Breast epithelium (tissue), 4 donors: Measurements from ENCODE around the gene VENTX. TPM values are rescaled to one million over a fixed set of nuclear protein-coding genes. Genes with fewer than 3 reads are reported as not detected.

Experiments
- DNase-seq, 2 donors: peaks; one replicate each; pipeline ENCODE4 v3.0.0-alpha.2; 2019; ENCODE audit warnings: low spot score in 2 of 2
- H3K27ac ChIP-seq, 2 donors: fragments of 200-600 bp; sonication (generic) in 1 of 2; one replicate each; pipeline ENCODE4 v1.5.1; 2016 to 2019; ENCODE audit warnings: mild to moderate bottlenecking in 1 of 2
- H3K27me3 ChIP-seq, 2 donors: fragments of 200-600 bp; sonication (generic) in 1 of 2; one replicate each; pipeline versions ENCODE4 v1.5.1 to v1.6.0; 2017 to 2019; ENCODE audit warnings: control low read depth in 1 of 2, mild to moderate bottlenecking in 1 of 2
- H3K36me3 ChIP-seq: fragments of 200-600 bp; one replicate; pipeline ENCODE4 v1.5.1; 2019
- H3K4me1 ChIP-seq, 2 donors: fragments of 200-600 bp; sonication (generic); one replicate each; pipeline ENCODE4 v1.5.1; 2016 to 2019; ENCODE audit warnings: control low read depth in 1 of 2
- H3K4me3 ChIP-seq, 3 donors: fragments of 200-600 bp; sonication (generic); 1 replicate in 2 of 3; 2 replicates in 1 of 3; pipeline ENCODE4 v1.5.1; 2016 to 2019; ENCODE audit warnings: mild to moderate bottlenecking in 3 of 3, moderate library complexity in 2 of 3
- H3K9me3 ChIP-seq, 2 donors: fragments of 200-600 bp; sonication (generic) in 1 of 2; one replicate each; pipeline ENCODE4 v1.5.1; 2016 to 2019; ENCODE audit warnings: control low read depth in 1 of 2
- POLR2A ChIP-seq: fragments of 450-650 bp; IDR thresholded peaks from one replicate; pipeline ENCODE4 v1.6.1; 2016; ENCODE audit warnings: antibody characterized with exemption, mild to moderate bottlenecking, moderate library complexity
- POLR2AphosphoS5 ChIP-seq, 3 donors: sonication (generic); formaldehyde crosslinking; IDR thresholded peaks; one replicate each; pipeline ENCODE4 v1.6.1; 2017; ENCODE audit warnings: antibody characterized with exemption in 3 of 3
- intact Hi-C: fragments of 100-400 bp; cut with DNase I; formaldehyde crosslinking; loops from one replicate; pipeline ENCODE4 v1.15.1; 2023; ENCODE audit warnings: low total_unique reads
- total RNA-seq, 3 donors: library from RNA; depleted of rRNA; stranded (reverse); fragments of >200 nt; gene quantifications; one replicate each; pipeline ENCODE4 v1.1.0, GENCODE V29; 2016
- TF ChIP-seq, protein P1 (sequence below), 3 donors: fragments of 450-650 bp; IDR thresholded peaks; one replicate each; pipeline ENCODE4 v1.5.1; 2016 to 2017; ENCODE audit warnings: antibody characterized with exemption in 3 of 3, mild to moderate bottlenecking in 3 of 3, moderate library complexity in 3 of 3

The VENTX gene
- total RNA-seq, 3 donors from 2014 or later, result 0.33 to 4.6 (median 0.73) TPM

DNA sequence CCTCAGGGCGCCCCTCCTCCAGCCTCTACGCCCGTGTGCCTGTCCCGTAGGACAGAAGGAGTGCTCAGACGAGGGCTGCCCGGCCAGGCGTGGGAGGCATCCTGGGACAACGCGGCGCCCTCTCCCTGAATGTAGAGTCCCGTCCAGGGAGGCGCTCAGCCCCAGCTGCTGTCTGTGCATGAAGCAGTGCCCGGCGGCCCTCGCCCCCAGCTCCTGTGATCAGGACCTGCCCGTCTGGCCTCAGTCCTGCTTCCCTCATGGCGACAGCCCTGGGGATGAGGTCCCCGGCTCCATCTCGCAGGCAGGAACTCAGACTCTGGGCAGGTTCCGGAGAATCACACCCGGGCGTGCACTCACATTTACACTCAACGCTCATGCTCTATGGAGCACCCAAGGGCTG lies 32.5 kb upstream of the VENTX start:
- TF ChIP-seq POLR2AphosphoS5 (IDR thresholded peaks at IDR 0.05) (no peak), POLR2A (no peak)
- TF ChIP-seq, protein P1, sequence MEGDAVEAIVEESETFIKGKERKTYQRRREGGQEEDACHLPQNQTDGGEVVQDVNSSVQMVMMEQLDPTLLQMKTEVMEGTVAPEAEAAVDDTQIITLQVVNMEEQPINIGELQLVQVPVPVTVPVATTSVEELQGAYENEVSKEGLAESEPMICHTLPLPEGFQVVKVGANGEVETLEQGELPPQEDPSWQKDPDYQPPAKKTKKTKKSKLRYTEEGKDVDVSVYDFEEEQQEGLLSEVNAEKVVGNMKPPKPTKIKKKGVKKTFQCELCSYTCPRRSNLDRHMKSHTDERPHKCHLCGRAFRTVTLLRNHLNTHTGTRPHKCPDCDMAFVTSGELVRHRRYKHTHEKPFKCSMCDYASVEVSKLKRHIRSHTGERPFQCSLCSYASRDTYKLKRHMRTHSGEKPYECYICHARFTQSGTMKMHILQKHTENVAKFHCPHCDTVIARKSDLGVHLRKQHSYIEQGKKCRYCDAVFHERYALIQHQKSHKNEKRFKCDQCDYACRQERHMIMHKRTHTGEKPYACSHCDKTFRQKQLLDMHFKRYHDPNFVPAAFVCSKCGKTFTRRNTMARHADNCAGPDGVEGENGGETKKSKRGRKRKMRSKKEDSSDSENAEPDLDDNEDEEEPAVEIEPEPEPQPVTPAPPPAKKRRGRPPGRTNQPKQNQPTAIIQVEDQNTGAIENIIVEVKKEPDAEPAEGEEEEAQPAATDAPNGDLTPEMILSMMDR (IDR thresholded peaks at IDR 0.05), result no peak
- Histone ChIP-seq H3K27ac (no peak overlapping the region), H3K4me3 (no peak overlapping the region), H3K27me3 (peaks cover 0 to 11% of the 10 kb centered on the region in 2 donors), H3K4me1 (no peaks in the 10 kb centered on the region), H3K9me3 (peaks cover 0 to 4% of the 10 kb centered on the region in 2 donors), H3K36me3 (no peaks in the 10 kb centered on the region)
- intact Hi-C loops, result no loop called here
- DNase-seq, result no peak

- Histone ChIP-seq H3K27me3 (peaks cover 0 to 9% of the 10 kb centered on the region in 2 donors), H3K9me3 (peaks cover 0 to 4% of the 10 kb centered on the region in 2 donors), H3K27ac (no peak overlapping the region), H3K4me1 (no peaks in the 10 kb centered on the region), H3K36me3 (no peaks in the 10 kb centered on the region), H3K4me3 (no peak overlapping the region)
- TF ChIP-seq POLR2AphosphoS5 (IDR thresholded peaks at IDR 0.05) (no peak), POLR2A (no peak)
- TF ChIP-seq, protein P1 (IDR thresholded peaks at IDR 0.05), result no peak
- no peak for DNase-seq
- intact Hi-C loops, result no loop called here
Measured at GRCh38 chr10:133206356-133207040, 31.2 kb upstream of the VENTX start.

- Histone ChIP-seq H3K9me3 (peaks cover 0 to 4% of the 10 kb centered on the region in 2 donors), H3K4me3 (no peak overlapping the region), H3K27ac (no peak overlapping the region), H3K36me3 (no peaks in the 10 kb centered on the region), H3K27me3 (peaks cover 0 to 9% of the 10 kb centered on the region in 2 donors), H3K4me1 (no peaks in the 10 kb centered on the region)
- intact Hi-C loops, result no loop called here
- no peak for DNase-seq
- TF ChIP-seq POLR2AphosphoS5 (IDR thresholded peaks at IDR 0.05) (no peak), POLR2A (no peak)
- TF ChIP-seq, protein P1 (IDR thresholded peaks at IDR 0.05), result no peak
Measured at GRCh38 chr10:133207041-133207600, 30.5 kb upstream of the VENTX start.

- no peak for DNase-seq
- no peaks in the 10 kb centered on the region for H3K36me3 ChIP-seq
- no peaks in the 10 kb centered on the region for H3K4me1 ChIP-seq
- peaks cover 0 to 9% of the 10 kb centered on the region in 2 donors for H3K27me3 ChIP-seq
- H3K27ac ChIP-seq, result no peak overlapping the region
- H3K9me3 ChIP-seq, result peaks cover 0 to 4% of the 10 kb centered on the region in 2 donors
- TF ChIP-seq POLR2A (no peak), POLR2AphosphoS5 (IDR thresholded peaks at IDR 0.05) (no peak)
- TF ChIP-seq, protein P1 (IDR thresholded peaks at IDR 0.05), result no peak
- intact Hi-C loops, result no loop called here
- H3K4me3 ChIP-seq, result no peak overlapping the region
Measured at GRCh38 chr10:133207627-133208026, 30.0 kb upstream of the VENTX start.

- Histone ChIP-seq H3K9me3 (peaks cover 0 to 4% of the 10 kb centered on the region in 2 donors), H3K27me3 (peaks cover 0 to 9% of the 10 kb centered on the region in 2 donors)
- intact Hi-C loops, result no loop called here
Measured at GRCh38 chr10:133208466-133208865, 29.2 kb upstream of the VENTX start.

More at GRCh38 chr10:133208466-133208865, 29.2 kb upstream of the VENTX start:
- H3K4me3 ChIP-seq, result no peak overlapping the region
- TF ChIP-seq, protein P1 (IDR thresholded peaks at IDR 0.05), result no peak
- TF ChIP-seq POLR2A (no peak), POLR2AphosphoS5 (IDR thresholded peaks at IDR 0.05) (no peak)
- H3K27ac ChIP-seq, result no peak overlapping the region
- H3K36me3 ChIP-seq, result no peaks in the 10 kb centered on the region
- H3K4me1 ChIP-seq, result no peaks in the 10 kb centered on the region
- no peak for DNase-seq
